Suprapubic skin (tissue), 4 donors: ENCODE data around the gene CFAP119. TPM values are rescaled to one million over a fixed set of nuclear protein-coding genes. Genes with fewer than 3 reads are reported as not detected.

Source experiments
- DNase-seq, 2 donors: peaks; one replicate each; pipeline ENCODE4 v3.0.0-alpha.2; 2019; ENCODE audit warnings: low spot score in 2 of 2
- H3K27ac ChIP-seq: fragments of 200-600 bp; sonication (generic); one replicate; pipeline ENCODE4 v1.5.1; 2019
- H3K27me3 ChIP-seq: fragments of 200-600 bp; sonication (generic); one replicate; pipeline ENCODE4 v1.5.1; 2019
- H3K36me3 ChIP-seq: fragments of 200-600 bp; sonication (generic); one replicate; pipeline ENCODE4 v1.5.1; 2019
- H3K4me1 ChIP-seq: fragments of 200-600 bp; sonication (generic); one replicate; pipeline ENCODE4 v1.5.1; 2019
- H3K4me3 ChIP-seq: fragments of 200-600 bp; sonication (generic); one replicate; pipeline ENCODE4 v1.5.1; 2019; ENCODE audit warnings: mild to moderate bottlenecking
- H3K9me3 ChIP-seq: fragments of 200-600 bp; sonication (generic); one replicate; pipeline ENCODE4 v1.5.1; 2019
- EP300 ChIP-seq: sonication (generic); formaldehyde crosslinking; IDR thresholded peaks from one replicate; pipeline ENCODE4 v1.6.1; 2017; ENCODE audit warnings: antibody characterized with exemption
- POLR2A ChIP-seq, 2 donors: fragments of 450-650 bp; IDR thresholded peaks; one replicate each; pipeline ENCODE4 v1.6.1; 2017; ENCODE audit warnings: antibody characterized with exemption in 2 of 2, mild to moderate bottlenecking in 2 of 2, moderate library complexity in 2 of 2
- POLR2AphosphoS5 ChIP-seq, 3 donors: sonication (generic); formaldehyde crosslinking; IDR thresholded peaks; one replicate each; pipeline ENCODE4 v1.6.1; 2017; ENCODE audit warnings: antibody characterized with exemption in 3 of 3
- WGBS: methylation state at CpG from one replicate; pipeline ENCODE4 v1.1.5; 2018; 5-methylcytosine and 5-hydroxymethylcytosine counted together
- total RNA-seq, 4 donors: library from RNA; depleted of rRNA; stranded (reverse); fragments of >200 nt; gene quantifications; one replicate each; pipeline ENCODE4 v1.1.0, GENCODE V29; 2016
- TF ChIP-seq, protein P1 (sequence below), 2 donors: fragments of 200-600 bp in 1 of 2; fragments of 450-650 bp in 1 of 2; sonication (generic) in 1 of 2; IDR thresholded peaks; one replicate each; pipeline ENCODE4 v1.5.1; 2016 to 2019; ENCODE audit warnings: antibody characterized with exemption in 2 of 2, mild to moderate bottlenecking in 1 of 2, moderate library complexity in 1 of 2

The CFAP119 gene
- total RNA-seq, 4 donors from 2014 or later = 3.8 to 6.7 (median 5.0) TPM

DNA sequence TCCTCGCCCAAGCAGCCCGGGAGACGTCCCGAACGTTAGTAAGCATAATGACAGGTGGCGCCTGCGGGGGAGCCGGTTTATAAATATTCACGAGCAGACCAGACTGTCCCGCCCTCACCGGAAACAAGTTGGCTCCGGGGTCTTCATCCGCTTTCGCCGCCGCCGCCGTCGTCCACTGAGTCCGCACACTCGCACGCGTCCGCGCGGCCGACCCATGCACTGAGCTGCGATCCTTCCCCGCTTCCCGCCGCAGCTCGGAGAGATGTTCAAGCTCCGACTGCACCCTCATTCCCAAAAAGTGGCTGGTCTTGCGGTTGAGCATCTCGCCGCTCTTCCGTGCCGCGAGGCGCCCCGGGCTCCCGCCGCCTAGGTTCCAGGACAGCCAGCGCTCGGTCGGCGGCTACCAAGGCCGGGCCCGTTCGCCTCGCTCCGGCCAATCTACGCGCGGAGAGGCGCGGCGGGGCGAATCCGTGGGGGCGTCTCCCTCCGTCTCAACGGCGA lies 385 bp downstream of the CFAP119 start:
- TF ChIP-seq, protein P1, sequence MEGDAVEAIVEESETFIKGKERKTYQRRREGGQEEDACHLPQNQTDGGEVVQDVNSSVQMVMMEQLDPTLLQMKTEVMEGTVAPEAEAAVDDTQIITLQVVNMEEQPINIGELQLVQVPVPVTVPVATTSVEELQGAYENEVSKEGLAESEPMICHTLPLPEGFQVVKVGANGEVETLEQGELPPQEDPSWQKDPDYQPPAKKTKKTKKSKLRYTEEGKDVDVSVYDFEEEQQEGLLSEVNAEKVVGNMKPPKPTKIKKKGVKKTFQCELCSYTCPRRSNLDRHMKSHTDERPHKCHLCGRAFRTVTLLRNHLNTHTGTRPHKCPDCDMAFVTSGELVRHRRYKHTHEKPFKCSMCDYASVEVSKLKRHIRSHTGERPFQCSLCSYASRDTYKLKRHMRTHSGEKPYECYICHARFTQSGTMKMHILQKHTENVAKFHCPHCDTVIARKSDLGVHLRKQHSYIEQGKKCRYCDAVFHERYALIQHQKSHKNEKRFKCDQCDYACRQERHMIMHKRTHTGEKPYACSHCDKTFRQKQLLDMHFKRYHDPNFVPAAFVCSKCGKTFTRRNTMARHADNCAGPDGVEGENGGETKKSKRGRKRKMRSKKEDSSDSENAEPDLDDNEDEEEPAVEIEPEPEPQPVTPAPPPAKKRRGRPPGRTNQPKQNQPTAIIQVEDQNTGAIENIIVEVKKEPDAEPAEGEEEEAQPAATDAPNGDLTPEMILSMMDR (IDR thresholded peaks at IDR 0.05) = no peak
- TF ChIP-seq EP300 (no peak), POLR2A (IDR thresholded peaks at IDR 0.05) (no peak), POLR2AphosphoS5 (IDR thresholded peaks at IDR 0.05) (no peak)
- H3K36me3 ChIP-seq = peaks cover 42% of the 10 kb centered on the region

DNA sequence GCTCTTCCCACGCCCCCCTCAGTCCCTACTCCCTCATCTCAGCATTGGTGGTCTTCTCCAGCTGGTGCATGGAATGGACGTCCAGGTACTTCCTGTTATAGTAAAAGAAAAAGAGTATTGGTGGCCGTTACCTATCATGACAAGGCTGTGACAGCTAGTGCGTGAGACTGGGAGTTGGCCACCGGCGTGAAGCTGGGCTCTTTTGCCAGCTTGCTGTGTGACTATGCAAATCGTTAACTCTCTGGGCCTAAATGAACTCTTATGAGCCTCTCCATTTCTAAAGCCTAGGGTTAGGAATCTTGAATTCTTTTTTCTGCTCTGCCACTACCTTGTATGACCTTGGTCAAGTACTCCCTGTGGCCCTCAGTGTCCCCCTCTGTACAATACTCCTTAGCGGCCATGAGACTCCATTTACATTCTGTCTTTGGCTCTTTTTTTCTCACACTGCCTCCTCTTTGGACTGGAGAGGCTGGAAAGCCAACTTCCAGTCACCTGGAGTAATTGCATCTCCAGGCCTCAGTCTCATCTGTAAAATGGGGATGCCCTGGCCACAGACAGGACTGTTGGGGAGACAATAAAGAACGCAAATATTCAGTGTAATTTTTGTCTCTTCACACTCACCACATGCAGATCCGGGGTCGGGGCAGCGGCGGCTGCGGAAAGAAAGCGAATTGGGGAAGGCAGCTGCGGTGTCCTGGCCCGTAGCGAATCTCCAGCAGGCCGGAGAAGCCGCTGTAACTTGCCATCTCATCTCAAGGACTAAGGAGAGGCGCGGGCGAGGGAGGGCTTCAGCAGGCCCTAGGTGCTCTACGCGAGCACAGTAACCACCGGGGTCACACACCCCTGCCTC lies 1.1 kb downstream of the CFAP119 start:
- Histone ChIP-seq H3K36me3 (peaks cover 42% of the 10 kb centered on the region), H3K9me3 (no peaks in the 10 kb centered on the region), H3K27ac (no peak overlapping the region), H3K4me3 (peak overlapping the region; percentile 87), H3K4me1 (peaks cover 29% of the 10 kb centered on the region), H3K27me3 (no peaks in the 10 kb centered on the region)
- TF ChIP-seq, protein P1 (IDR thresholded peaks at IDR 0.05) = no peak
- TF ChIP-seq POLR2AphosphoS5 (IDR thresholded peaks at IDR 0.05) (no peak), POLR2A (IDR thresholded peaks at IDR 0.05) (no peak), EP300 (no peak)
- 32% methylated on average over 23 of the region's 26 CpGs for WGBS
- DNase-seq = no peak

More for the DNA sequence above, 385 bp downstream of the CFAP119 start:
- 3% methylated on average over 6 of the region's 64 CpGs for WGBS
- Histone ChIP-seq H3K9me3 (no peaks in the 10 kb centered on the region), H3K27me3 (no peaks in the 10 kb centered on the region), H3K27ac (peak overlapping the region; percentile 83), H3K4me3 (peak overlapping the region; percentile 87), H3K4me1 (peaks cover 29% of the 10 kb centered on the region)
- DNase-seq = no peak

DNA sequence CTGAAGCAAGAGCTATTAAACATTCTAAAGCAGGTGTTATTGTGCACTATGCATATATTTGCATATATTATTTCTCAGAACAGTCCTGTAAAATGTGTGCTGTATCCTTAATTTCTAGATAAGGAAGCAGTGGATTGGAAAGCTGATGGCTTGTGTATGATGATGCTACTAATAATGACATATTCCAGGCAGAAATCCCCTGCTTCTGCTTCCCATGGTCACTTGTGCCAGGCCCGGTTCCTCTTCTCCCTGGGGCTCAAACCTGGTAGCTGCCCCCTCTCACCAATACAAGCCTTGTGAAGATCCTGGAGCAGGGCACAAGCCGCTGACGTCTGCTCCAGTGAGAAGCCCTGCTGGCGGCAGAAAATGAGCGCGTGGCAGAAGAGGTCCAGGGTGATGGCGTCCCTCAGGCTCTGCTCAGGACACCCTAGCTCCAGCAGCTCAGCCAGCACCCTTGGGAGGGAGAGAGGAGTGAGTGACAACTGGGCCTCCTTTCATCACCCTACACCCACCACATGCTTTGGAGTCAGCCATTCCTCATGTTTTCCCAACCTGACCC lies 1.8 kb downstream of the CFAP119 start:
- no peak for DNase-seq
- no peaks in the 10 kb centered on the region for H3K27me3 ChIP-seq
- H3K36me3 ChIP-seq = peaks cover 42% of the 10 kb centered on the region
- H3K9me3 ChIP-seq = no peaks in the 10 kb centered on the region
- no peak overlapping the region for H3K27ac ChIP-seq
- H3K4me1 ChIP-seq = peaks cover 29% of the 10 kb centered on the region
- TF ChIP-seq POLR2AphosphoS5 (IDR thresholded peaks at IDR 0.05) = no peak
- 71% methylated on average over 1 of the region's 7 CpGs for WGBS
- no peak overlapping the region for H3K4me3 ChIP-seq

DNA sequence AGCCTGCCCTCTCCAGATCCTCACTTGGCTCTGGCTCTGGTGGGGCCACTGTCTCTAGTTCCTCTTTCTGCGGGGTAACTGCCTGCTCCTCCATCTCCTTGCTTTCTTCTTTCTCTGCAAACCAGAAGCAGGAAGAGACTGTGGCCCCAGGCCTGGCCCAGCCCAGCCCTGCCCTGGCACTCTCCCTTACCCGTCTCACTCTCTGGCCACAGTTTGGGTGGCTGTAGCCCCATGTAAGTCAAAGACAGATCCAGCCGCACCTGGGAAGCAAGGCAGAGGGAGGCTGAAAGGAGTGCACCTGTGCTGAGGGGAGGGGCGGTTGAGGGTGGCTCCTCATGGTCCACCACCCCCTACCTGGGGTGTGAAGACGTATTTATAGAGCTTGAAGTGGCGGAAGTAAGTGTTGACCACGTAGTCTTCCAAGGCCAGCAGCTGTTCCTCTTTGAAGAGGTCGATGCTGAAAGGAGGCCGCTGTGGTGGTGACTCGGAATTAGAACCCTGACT lies 2.8 kb downstream of the CFAP119 start:
- H3K27me3 ChIP-seq = no peaks in the 10 kb centered on the region
- peak in 1 of 2 donors; percentile 62 for DNase-seq
- H3K27ac ChIP-seq = no peak overlapping the region
- H3K4me3 ChIP-seq = no peak overlapping the region
- H3K9me3 ChIP-seq = no peaks in the 10 kb centered on the region
- TF ChIP-seq, protein P1 (IDR thresholded peaks at IDR 0.05) = no peak
- no peak for TF ChIP-seq POLR2A (IDR thresholded peaks at IDR 0.05)
- TF ChIP-seq POLR2AphosphoS5 (IDR thresholded peaks at IDR 0.05) = no peak
- no peak for TF ChIP-seq EP300
- peaks cover 42% of the 10 kb centered on the region for H3K36me3 ChIP-seq
- H3K4me1 ChIP-seq = peaks cover 28% of the 10 kb centered on the region
- 74% methylated on average over 8 of the region's 10 CpGs for WGBS

DNA sequence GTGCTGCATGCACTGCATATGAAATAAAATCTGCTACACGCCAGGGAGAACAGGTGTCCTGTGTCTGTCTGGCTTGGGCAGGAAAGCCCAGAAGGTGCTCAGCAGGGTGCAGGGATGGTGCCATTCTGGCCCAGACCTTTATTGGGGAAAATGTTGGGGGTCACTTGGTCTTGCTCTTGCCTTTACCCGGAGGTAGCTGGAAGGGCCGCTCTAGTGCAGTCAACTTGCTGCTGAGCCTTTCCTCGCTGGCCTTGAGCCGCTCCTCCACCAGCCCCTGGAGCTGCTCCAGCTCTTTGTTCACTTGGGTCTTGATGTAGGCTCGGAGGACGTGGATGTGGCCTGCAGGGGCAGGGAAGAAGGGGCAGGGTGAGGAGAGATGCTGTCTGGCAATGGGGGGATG lies 4.5 kb downstream of the CFAP119 start:
- Histone ChIP-seq H3K27me3 (no peaks in the 10 kb centered on the region), H3K27ac (no peak overlapping the region), H3K36me3 (peaks cover 53% of the 10 kb centered on the region), H3K4me3 (no peak overlapping the region), H3K9me3 (no peaks in the 10 kb centered on the region), H3K4me1 (peaks cover 12% of the 10 kb centered on the region)
- 83% methylated on average over 7 of the region's 7 CpGs for WGBS
- no peak for TF ChIP-seq EP300
- TF ChIP-seq, protein P1 (IDR thresholded peaks at IDR 0.05) = no peak
- DNase-seq = no peak
